H1 (cell line): ENCODE measurements around the gene LRRC15. TPM values are rescaled to one million over a fixed set of nuclear protein-coding genes. Genes with fewer than 3 reads are reported as not detected.

Source experiments
- CTCF ChIA-PET: fragments of 300-600 bp; sonication (Branson Sonifier 250); formaldehyde crosslinking; loops from one replicate; lab custom pipeline; 2021; ENCODE audit not compliant: partially characterized antibody; lab: Charles Lee
- POLR2A ChIA-PET: fragments of 300-600 bp; sonication (Branson Sonifier 250); formaldehyde crosslinking; loops from one replicate; lab custom pipeline; 2021; ENCODE audit warnings: inconsistent platforms; ENCODE audit not compliant: partially characterized antibody; lab: Charles Lee
- DNase-seq, 2 experiments: peaks; one replicate each; pipeline versions ENCODE4 v3.0.0 to v3.0.0-alpha.2; 2010 to 2022; ENCODE audit warnings: low spot score in 2 of 2, low read depth in 1 of 2, mixed read lengths in 1 of 2
- FAIRE-seq: peaks from 2 replicates; lab custom pipeline; 2011; peaks lifted over from hg19 to GRCh38; lab: Jason Lieb, UNC
- H2AFZ ChIP-seq: 2 replicates; pipeline ENCODE4 v1.8.1; 2012; ENCODE audit warnings: low read length, inconsistent platforms
- H2AK5ac ChIP-seq: 2 replicates; pipeline ENCODE4 v1.6.1; 2013; ENCODE audit warnings: low read depth, low read length
- H2BK120ac ChIP-seq: replicated peaks from 2 replicates; pipeline ENCODE3; 2013; ENCODE audit warnings: low read depth, low read length, inconsistent platforms
- H2BK12ac ChIP-seq: 2 replicates; pipeline ENCODE4 v1.6.1; 2013; ENCODE audit warnings: low read depth, low read length
- H2BK15ac ChIP-seq: 2 replicates; pipeline ENCODE4 v1.6.1; 2013; ENCODE audit warnings: low read length
- H2BK20ac ChIP-seq: 2 replicates; pipeline ENCODE4 v1.6.1; 2013; ENCODE audit warnings: low read length
- H2BK5ac ChIP-seq: 2 replicates; pipeline ENCODE4 v1.6.1; 2013; ENCODE audit warnings: low read depth, low read length
- H3K14ac ChIP-seq: 2 replicates; pipeline ENCODE4 v1.6.1; 2013; ENCODE audit warnings: inconsistent platforms; ENCODE audit not compliant: insufficient read length
- H3K18ac ChIP-seq: 2 replicates; pipeline ENCODE4 v1.6.1; 2013; ENCODE audit warnings: low read length; ENCODE audit errors: extremely low read depth
- H3K23ac ChIP-seq: 2 replicates; pipeline ENCODE4 v1.6.1; 2013; ENCODE audit warnings: inconsistent platforms; ENCODE audit not compliant: insufficient read length
- H3K23me2 ChIP-seq: 2 replicates; pipeline ENCODE4 v1.6.1; 2013; ENCODE audit warnings: low read depth, low read length
- H3K27ac ChIP-seq: 2 replicates; pipeline ENCODE4 v1.6.1; 2011; ENCODE audit warnings: low read depth, low read length, inconsistent platforms
- H3K27me3 ChIP-seq, 4 experiments: replicated peaks in 1 of 4; 1 replicate in 1 of 4; 2 replicates in 3 of 4; pipeline versions ENCODE4 v1.6.1 to v1.8.1; 2011 to 2013; ENCODE audit warnings: low read length in 3 of 4, mild to moderate bottlenecking in 3 of 4, inconsistent platforms in 2 of 4, mixed read lengths in 2 of 4, moderate library complexity in 1 of 4; ENCODE audit not compliant: control insufficient read depth in 3 of 4, insufficient read depth in 3 of 4; ENCODE audit errors: extremely low read depth in 1 of 4
- H3K36me3 ChIP-seq, 4 experiments: 2 replicates each; pipeline versions ENCODE4 v1.6.1 to v1.8.1; 2011 to 2013; ENCODE audit warnings: mild to moderate bottlenecking in 4 of 4, low read length in 3 of 4, moderate library complexity in 2 of 4, control low read depth in 1 of 4, inconsistent platforms in 1 of 4; ENCODE audit not compliant: insufficient read depth in 4 of 4, control insufficient read depth in 2 of 4
- H3K4ac ChIP-seq: replicated peaks from 2 replicates; pipeline ENCODE3; 2013; ENCODE audit warnings: low read length, low read depth, mixed read lengths, inconsistent platforms; ENCODE audit not compliant: insufficient read length
- H3K4me1 ChIP-seq, 4 experiments: replicated peaks in 1 of 4; 1 replicate in 1 of 4; 2 replicates in 3 of 4; pipeline versions ENCODE4 v1.6.1 to v1.8.1; 2011 to 2013; ENCODE audit warnings: low read length in 3 of 4, inconsistent platforms in 2 of 4, mixed read lengths in 1 of 4; ENCODE audit not compliant: insufficient read depth in 4 of 4, control insufficient read depth in 3 of 4
- H3K4me2 ChIP-seq, 2 experiments: 2 replicates each; pipeline versions ENCODE4 v1.6.1 to v1.8.1; 2011 to 2013; ENCODE audit warnings: low read depth in 2 of 2, low read length in 2 of 2, control low read depth in 1 of 2, inconsistent platforms in 1 of 2, mild to moderate bottlenecking in 1 of 2; ENCODE audit not compliant: insufficient read depth in 1 of 2
- H3K4me3 ChIP-seq, 4 experiments: fragments of 200-600, 300-600 bp in 1 of 4; sonication (generic), shearing (Covaris generic), sonication (Bioruptor Twin) in 1 of 4; 2 replicates each; pipeline versions ENCODE4 v1.5.1 to v1.8.1; 2011 to 2016; ENCODE audit warnings: low read length in 4 of 4, low read depth in 3 of 4, control low read depth in 2 of 4, inconsistent platforms in 2 of 4, mild to moderate bottlenecking in 2 of 4, mixed read lengths in 1 of 4, moderate library complexity in 1 of 4; ENCODE audit not compliant: insufficient read depth in 2 of 4; ENCODE audit errors: extremely low read depth in 1 of 4
- H3K56ac ChIP-seq: replicated peaks from 2 replicates; pipeline ENCODE3; 2013; ENCODE audit warnings: low read depth, mild to moderate bottlenecking, mixed read lengths, low read length, inconsistent platforms; ENCODE audit not compliant: insufficient read length
- H3K79me1 ChIP-seq: 2 replicates; pipeline ENCODE4 v1.6.1; 2013; ENCODE audit warnings: low read depth, low read length, control low read depth
- H3K79me2 ChIP-seq, 2 experiments: 2 replicates each; pipeline versions ENCODE4 v1.6.1 to v1.8.1; 2012 to 2013; ENCODE audit warnings: low read length in 2 of 2, mild to moderate bottlenecking in 2 of 2, inconsistent platforms in 1 of 2; ENCODE audit not compliant: insufficient read depth in 2 of 2, control insufficient read depth in 1 of 2
- H3K9ac ChIP-seq, 4 experiments: replicated peaks in 1 of 4; 1 replicate in 1 of 4; 2 replicates in 3 of 4; pipeline versions ENCODE4 v1.6.1 to v1.8.1; 2011 to 2013; ENCODE audit warnings: low read depth in 3 of 4, low read length in 3 of 4, control low read depth in 2 of 4, mild to moderate bottlenecking in 2 of 4, moderate library complexity in 2 of 4, inconsistent platforms in 1 of 4; ENCODE audit errors: extremely low read depth in 1 of 4
- H3K9me3 ChIP-seq, 2 experiments: 2 replicates each; pipeline versions ENCODE4 v1.6.1 to v1.8.1; 2012 to 2013; ENCODE audit warnings: mild to moderate bottlenecking in 2 of 2, moderate library complexity in 2 of 2, control low read depth in 1 of 2, inconsistent platforms in 1 of 2, low read depth in 1 of 2, low read length in 1 of 2, mixed read lengths in 1 of 2; ENCODE audit not compliant: insufficient read depth in 2 of 2
- H4K20me1 ChIP-seq, 2 experiments: replicated peaks in 1 of 2; 2 replicates each; pipeline versions ENCODE3 to v1.8.1; 2011 to 2013; ENCODE audit warnings: inconsistent platforms in 2 of 2, low read length in 2 of 2, mild to moderate bottlenecking in 1 of 2; ENCODE audit not compliant: insufficient read depth in 2 of 2, control insufficient read depth in 1 of 2
- H4K5ac ChIP-seq: 2 replicates; pipeline ENCODE4 v1.6.1; 2013; ENCODE audit warnings: low read length, low read depth, mixed read lengths, inconsistent platforms; ENCODE audit not compliant: insufficient read length
- H4K8ac ChIP-seq: 2 replicates; pipeline ENCODE4 v1.8.0; 2013; ENCODE audit warnings: mild to moderate bottlenecking, moderate library complexity, low read length, inconsistent platforms; ENCODE audit not compliant: insufficient read depth; ENCODE audit errors: extremely low read depth
- H4K91ac ChIP-seq: replicated peaks from 2 replicates; pipeline ENCODE3; 2013; ENCODE audit warnings: low read length, mixed read lengths, inconsistent platforms; ENCODE audit not compliant: insufficient read length
- CBX5 ChIP-seq: fragments of 300-800, 300-1000 bp; sonication (generic); IDR thresholded peaks from 2 replicates; pipeline ENCODE4 v1.7.1; 2016; ENCODE audit warnings: antibody characterized with exemption, low read length, low read depth
- CEBPB ChIP-seq: IDR thresholded peaks from 2 replicates; pipeline ENCODE4 v1.6.1; 2012; ENCODE audit warnings: low read depth, low read length
- EP300 ChIP-seq, 2 experiments: IDR thresholded peaks; 1 replicate in 1 of 2; 2 replicates in 1 of 2; pipeline ENCODE4 v1.6.1; 2011 to 2012; ENCODE audit warnings: low read depth in 2 of 2, low read length in 2 of 2, mild to moderate bottlenecking in 2 of 2, borderline replicate concordance in 1 of 2, inconsistent platforms in 1 of 2, moderate library complexity in 1 of 2
- HDAC2 ChIP-seq, 2 experiments: fragments of 300-600 bp in 1 of 2; sonication (generic) in 1 of 2; IDR thresholded peaks; 2 replicates each; pipeline ENCODE4 v1.6.1; 2011 to 2012; ENCODE audit warnings: low read depth in 2 of 2, low read length in 2 of 2, mild to moderate bottlenecking in 2 of 2, moderate library complexity in 2 of 2, borderline replicate concordance in 1 of 2, inconsistent platforms in 1 of 2
- JUN ChIP-seq: IDR thresholded peaks from 2 replicates; pipeline ENCODE4 v1.6.1; 2011; ENCODE audit warnings: low read depth, mild to moderate bottlenecking, improper control_type of control experiment, low read length
- SP2 ChIP-seq: IDR thresholded peaks from 2 replicates; pipeline ENCODE4 v1.6.1; 2012; ENCODE audit warnings: mild to moderate bottlenecking, low read length, inconsistent platforms
- SP4 ChIP-seq: IDR thresholded peaks from 2 replicates; pipeline ENCODE4 v1.6.1; 2012; ENCODE audit warnings: low read length, inconsistent platforms
- SRF ChIP-seq: IDR thresholded peaks from 2 replicates; pipeline ENCODE4 v1.6.1; 2011; ENCODE audit warnings: mild to moderate bottlenecking, low read depth, low read length, moderate library complexity
- SUZ12 ChIP-seq: fragments of 200-600 bp; sonication (generic); IDR thresholded peaks from 2 replicates; pipeline ENCODE4 v1.6.1; 2012; ENCODE audit warnings: mild to moderate bottlenecking, inconsistent platforms, low read length, moderate library complexity, mixed read lengths
- TCF12 ChIP-seq: IDR thresholded peaks from 2 replicates; pipeline ENCODE4 v1.6.1; 2011; ENCODE audit warnings: low read depth, mild to moderate bottlenecking, low read length
- YY1 ChIP-seq: IDR thresholded peaks from 2 replicates; pipeline ENCODE4 v1.6.1; 2011; ENCODE audit warnings: low read depth, mild to moderate bottlenecking, low read length
- WGBS, 2 experiments: shearing (Covaris generic) in 1 of 2; methylation state at CpG; one replicate each; pipeline versions ENCODE4 v1.1.6 to v1.1.7; 2013 to 2015; ENCODE audit warnings: low lambda C conversion rate in 2 of 2, mixed read lengths in 2 of 2, inconsistent platforms in 1 of 2, low coverage in 1 of 2, missing lambda C conversion rate in 1 of 2; ENCODE audit not compliant: insufficient replicate concordance in 2 of 2, insufficient coverage in 1 of 2, insufficient read length in 1 of 2; ENCODE audit errors: extremely low coverage in 1 of 2, missing lambda C conversion rate in 1 of 2; 5-methylcytosine and 5-hydroxymethylcytosine counted together
- polyA plus RNA-seq, 7 experiments: library from polyadenylated mRNA; depleted of rRNA in 3 of 7; stranded (reverse) in 5 of 7; unstranded in 2 of 7; fragments of >200 nt in 5 of 7; fragments of 200-250 nt in 2 of 7; gene quantifications; 1 replicate in 5 of 7; 2 replicates in 1 of 7; 4 replicates in 1 of 7; pipeline versions ENCODE4 v1.2.1 to v1.2.3, GENCODE V29; 2011 to 2013; ENCODE audit warnings: missing spikeins in 2 of 7, mixed read lengths in 2 of 7
- total RNA-seq: library from RNA; stranded (reverse); fragmentation: NEBNext Ultra II Directional; extraction: Animal tissue kit (Norgen Biotek cat#: 25700); gene quantifications from 2 replicates; pipeline ENCODE4 v1.2.1, GENCODE V29; 2021
- TF ChIP-seq, protein P1 (sequence below), 3 experiments: IDR thresholded peaks; 1 replicate in 2 of 3; 2 replicates in 1 of 3; pipeline versions ENCODE4 v1.5.1 to v1.6.1; 2011; ENCODE audit warnings: low read length in 3 of 3, mild to moderate bottlenecking in 3 of 3, inconsistent platforms in 2 of 3, low read depth in 1 of 3, moderate library complexity in 1 of 3; ENCODE audit not compliant: insufficient read depth in 1 of 3; ENCODE audit errors: control extremely low read depth in 1 of 3

Gene LRRC15
- total and polyA plus RNA-seq, 2 of the 8 experiments (the other 6 are each of a cell fraction or from before 2014, with no cell fraction given): 0.15 to 0.37 TPM

DNA sequence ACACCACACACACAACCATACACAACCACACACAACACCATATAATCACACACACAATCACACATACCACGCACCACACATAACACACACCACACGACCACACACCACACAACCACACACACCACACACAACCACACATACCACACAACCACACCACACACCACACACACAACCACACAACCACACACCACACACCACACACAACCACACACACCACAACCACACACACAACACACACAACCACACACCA is 42.6 kb downstream of the LRRC15 start:
- no peak overlapping the region for H3K4me3 ChIP-seq
- H3K27ac ChIP-seq: no peak overlapping the region
- H3K9ac ChIP-seq: no peak overlapping the region; a peak in 1 of 7 replicates
- H2BK20ac ChIP-seq: no peak overlapping the region
- peak; percentile 13 for FAIRE-seq
- peak overlapping the region; percentile 91 for H3K4ac ChIP-seq
- no peak overlapping the region for H2BK120ac ChIP-seq
- H3K18ac ChIP-seq: no peak overlapping the region
- no peak overlapping the region for H2BK15ac ChIP-seq
- peak overlapping the region; percentile 68; the same call in 1 of the 2 replicates for H2AK5ac ChIP-seq
- peaks cover 0 to 3% (median 0%) of the 10 kb centered on the region in 4 experiments; a peak in 2 of 7 replicates for H3K27me3 ChIP-seq
- H4K5ac ChIP-seq: no peak overlapping the region
- 73% methylated on average over 2 of the region's 2 CpGs; no CpG with 5 or more reads in 1 of the 2 experiments for WGBS, 2 experiments
- peak overlapping the region; percentile 96 for H4K91ac ChIP-seq
- CTCF ChIA-PET: no interaction called here
- H2AFZ ChIP-seq: no peak overlapping the region
- H3K4me1 ChIP-seq: peaks cover 0 to 2% (median 0%) of the 10 kb centered on the region in 4 experiments; a peak in 3 of 7 replicates
- H4K8ac ChIP-seq: peak overlapping the region; percentile 69; the same call in 1 of the 2 replicates
- no peak for DNase-seq
- H3K14ac ChIP-seq: no peak overlapping the region
- peaks cover 14% of the 10 kb centered on the region for H3K79me1 ChIP-seq
- POLR2A ChIA-PET: no interaction called here
- no peaks in the 10 kb centered on the region for H3K79me2 ChIP-seq
- no peaks in the 10 kb centered on the region; a peak in 1 of 8 replicates for H3K36me3 ChIP-seq
- peaks cover 0 to 23% of the 10 kb centered on the region in 2 experiments for H4K20me1 ChIP-seq
- peaks cover 12 to 16% of the 10 kb centered on the region in 2 experiments; a peak in 2 of 4 replicates for H3K9me3 ChIP-seq
- H3K56ac ChIP-seq: peak overlapping the region; percentile 100
- H2BK12ac ChIP-seq: peak overlapping the region; percentile 51; the same call in 1 of the 2 replicates
- no peak overlapping the region for H2BK5ac ChIP-seq
- H3K23me2 ChIP-seq: peaks cover 28% of the 10 kb centered on the region; the same call in 1 of the 2 replicates
- H3K4me2 ChIP-seq: no peak overlapping the region
- H3K23ac ChIP-seq: no peak overlapping the region
- TF ChIP-seq CBX5 (no peak), JUN (no peak), CEBPB (no peak), SP4 (no peak), YY1 (no peak), EP300 (IDR thresholded peaks at IDR 0.05; ENCODE audit: borderline replicate concordance in 1 of 2, low read depth in 2 of 2, low read length in 2 of 2) (no peak), TCF12 (no peak), SUZ12 (no peak), SP2 (no peak), SRF (no peak), HDAC2 (IDR thresholded peaks at IDR 0.05; ENCODE audit: borderline replicate concordance in 1 of 2, low read depth in 2 of 2, low read length in 2 of 2) (no peak)
- TF ChIP-seq, protein P1, sequence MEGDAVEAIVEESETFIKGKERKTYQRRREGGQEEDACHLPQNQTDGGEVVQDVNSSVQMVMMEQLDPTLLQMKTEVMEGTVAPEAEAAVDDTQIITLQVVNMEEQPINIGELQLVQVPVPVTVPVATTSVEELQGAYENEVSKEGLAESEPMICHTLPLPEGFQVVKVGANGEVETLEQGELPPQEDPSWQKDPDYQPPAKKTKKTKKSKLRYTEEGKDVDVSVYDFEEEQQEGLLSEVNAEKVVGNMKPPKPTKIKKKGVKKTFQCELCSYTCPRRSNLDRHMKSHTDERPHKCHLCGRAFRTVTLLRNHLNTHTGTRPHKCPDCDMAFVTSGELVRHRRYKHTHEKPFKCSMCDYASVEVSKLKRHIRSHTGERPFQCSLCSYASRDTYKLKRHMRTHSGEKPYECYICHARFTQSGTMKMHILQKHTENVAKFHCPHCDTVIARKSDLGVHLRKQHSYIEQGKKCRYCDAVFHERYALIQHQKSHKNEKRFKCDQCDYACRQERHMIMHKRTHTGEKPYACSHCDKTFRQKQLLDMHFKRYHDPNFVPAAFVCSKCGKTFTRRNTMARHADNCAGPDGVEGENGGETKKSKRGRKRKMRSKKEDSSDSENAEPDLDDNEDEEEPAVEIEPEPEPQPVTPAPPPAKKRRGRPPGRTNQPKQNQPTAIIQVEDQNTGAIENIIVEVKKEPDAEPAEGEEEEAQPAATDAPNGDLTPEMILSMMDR (IDR thresholded peaks at IDR 0.05; ENCODE audit: control extremely low read depth in 1 of 3, insufficient read depth in 1 of 3, low read depth in 1 of 3, low read length in 3 of 3): no peak
